Heart right ventricle (tissue), 16 donors: ENCODE data around the gene SEC14L2. TPM values are rescaled to one million over a fixed set of nuclear protein-coding genes. Genes with fewer than 3 reads are reported as not detected.

Source experiments
- ATAC-seq, 8 donors: fragments of 200-7000 bp; cut with Tn5 transposase; one replicate each; pipeline ENCODE4 v1.9.1; 2020; ENCODE audit warnings: mild to moderate bottlenecking in 8 of 8, moderate library complexity in 8 of 8, moderate number of reproducible peaks in 1 of 8
- DNase-seq, 2 donors: peaks; one replicate each; pipeline ENCODE4 v3.0.0-alpha.2; 2020
- H3K27ac ChIP-seq, 10 donors: fragments of 200-600 bp; sonication (generic) in 2 of 10; one replicate each; pipeline versions ENCODE4 v1.5.0 to v1.8.0; 2020 to 2022; ENCODE audit warnings: mild to moderate bottlenecking in 3 of 10
- H3K27me3 ChIP-seq, 7 donors: fragments of 200-600 bp; one replicate each; pipeline ENCODE4 v1.8.0; 2021 to 2022; ENCODE audit warnings: mild to moderate bottlenecking in 2 of 7
- H3K36me3 ChIP-seq, 9 donors: fragments of 200-600 bp; sonication (generic) in 1 of 9; one replicate each; pipeline versions ENCODE4 v1.5.0 to v1.8.0; 2020 to 2022; ENCODE audit warnings: mild to moderate bottlenecking in 2 of 9
- H3K4me1 ChIP-seq, 9 donors: fragments of 200-600 bp; sonication (generic) in 1 of 9; one replicate each; pipeline versions ENCODE4 v1.5.0 to v1.8.0; 2020 to 2022; ENCODE audit warnings: mild to moderate bottlenecking in 4 of 9
- H3K4me3 ChIP-seq, 10 donors: fragments of 200-600 bp; sonication (generic) in 2 of 10; one replicate each; pipeline versions ENCODE4 v1.5.0 to v1.8.0; 2020 to 2022; ENCODE audit warnings: mild to moderate bottlenecking in 7 of 10, moderate library complexity in 2 of 10
- H3K9me3 ChIP-seq, 11 donors: fragments of 200-600 bp in 10 of 11; sonication (generic) in 2 of 11; one replicate each; pipeline versions ENCODE4 v1.5.0 to v1.8.0; 2013 to 2022; ENCODE audit warnings: mild to moderate bottlenecking in 2 of 11, control low read depth in 1 of 11, moderate library complexity in 1 of 11
- WGBS, 2 donors: extraction: QIAGEN DNeasy Blood & Tissue Kit; methylation state at CpG; one replicate each; pipeline ENCODE4 v1.1.7; 2013; ENCODE audit warnings: inconsistent platforms in 1 of 2; 5-methylcytosine and 5-hydroxymethylcytosine counted together
- intact Hi-C, 10 donors: fragments of 100-400 bp; cut with DNase I; formaldehyde crosslinking; loops; one replicate each; pipeline versions ENCODE4 v1.11.1 to v1.14.2; 2022
- polyA plus RNA-seq, 2 donors: library from polyadenylated mRNA; stranded (reverse); fragments of 200-250 nt; gene quantifications; one replicate each; pipeline ENCODE4 v1.2.3, GENCODE V29; 2013
- total RNA-seq, 10 donors: library from RNA; stranded (reverse); fragmentation: NEBNext Ultra II Directional in 3 of 10; extraction: Animal tissue kit (Norgen Biotek cat#: 25700) in 3 of 10; gene quantifications; one replicate each; pipeline versions ENCODE4 v1.2.1 to v1.2.4, GENCODE V29; 2021 to 2023
- TF ChIP-seq, protein P1 (sequence below), 9 donors: fragments of 200-600 bp; sonication (generic) in 2 of 9; IDR thresholded peaks; one replicate each; pipeline versions ENCODE4 v1.5.0 to v1.8.0; 2021 to 2022; ENCODE audit warnings: antibody characterized with exemption in 9 of 9, mild to moderate bottlenecking in 5 of 9, moderate library complexity in 1 of 9
- donor health status: Arrhythmogenic right ventricular cardiomyopathy.
- donor health status: ischemic (EF 13 %, LVEDD 7.1; RV severe dilation, severe dysfunction).
- donor health status: healthy with polysubstance abuse.
- donor health status: DM: no; HTN: yes; CAD: no.
- donor health status: DM: no; HTN: no; CAD: no.
- donor health status: ischemic (EF 25% LVEDD 6.9; RV normal size, moderate dysfunction).
- donor health status: ischemic (EF 25% LVEDD 5.7; RV mildly dilated, moderate dysfunction).
- donor health status: healthy.
- donor health status: DM: yes; HTN: yes; CAD: no.
- donor health status: Ischemic cardiomyopathy.
- donor health status: ischemic (EF 35%, LVEDD 5.7; RV mildly dilated, moderate dysfunction).
- donor health status: nonischemic (EF 11% LVEDD 7.7; RV severe dilation, severe dysfunction).
- donor health status: DM: yes; HTN: yes; CAD: no.
- donor health status: PGD.
- donor health status: ischemic (EF 29% LVEDD 5.4; RV normal size, mild dysfunction).
- donor health status: nonischemic (EF 23%, LVEDD 6.1; RV moderate dilation, normal function).

Gene SEC14L2
- total and polyA plus RNA-seq, 12 donors = 0.21 to 7.6 (median 0.87) TPM

- Histone ChIP-seq H3K9me3 (no peaks in the 10 kb centered on the region), H3K4me3 (no peak overlapping the region), H3K36me3 (peaks cover 0 to 5% (median 0%) of the 10 kb centered on the region in 9 donors), H3K27me3 (no peaks in the 10 kb centered on the region), H3K27ac (no peak overlapping the region), H3K4me1 (no peaks in the 10 kb centered on the region)
- intact Hi-C loops = no loop called here
- DNase-seq = no peak
- WGBS, 2 donors = 95 to 96% methylated on average over 18 of the region's 18 CpGs
- no peak for ATAC-seq
- TF ChIP-seq, protein P1, sequence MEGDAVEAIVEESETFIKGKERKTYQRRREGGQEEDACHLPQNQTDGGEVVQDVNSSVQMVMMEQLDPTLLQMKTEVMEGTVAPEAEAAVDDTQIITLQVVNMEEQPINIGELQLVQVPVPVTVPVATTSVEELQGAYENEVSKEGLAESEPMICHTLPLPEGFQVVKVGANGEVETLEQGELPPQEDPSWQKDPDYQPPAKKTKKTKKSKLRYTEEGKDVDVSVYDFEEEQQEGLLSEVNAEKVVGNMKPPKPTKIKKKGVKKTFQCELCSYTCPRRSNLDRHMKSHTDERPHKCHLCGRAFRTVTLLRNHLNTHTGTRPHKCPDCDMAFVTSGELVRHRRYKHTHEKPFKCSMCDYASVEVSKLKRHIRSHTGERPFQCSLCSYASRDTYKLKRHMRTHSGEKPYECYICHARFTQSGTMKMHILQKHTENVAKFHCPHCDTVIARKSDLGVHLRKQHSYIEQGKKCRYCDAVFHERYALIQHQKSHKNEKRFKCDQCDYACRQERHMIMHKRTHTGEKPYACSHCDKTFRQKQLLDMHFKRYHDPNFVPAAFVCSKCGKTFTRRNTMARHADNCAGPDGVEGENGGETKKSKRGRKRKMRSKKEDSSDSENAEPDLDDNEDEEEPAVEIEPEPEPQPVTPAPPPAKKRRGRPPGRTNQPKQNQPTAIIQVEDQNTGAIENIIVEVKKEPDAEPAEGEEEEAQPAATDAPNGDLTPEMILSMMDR (IDR thresholded peaks at IDR 0.05) = no peak
Measured at GRCh38 chr22:30365891-30366290, 30.9 kb upstream of the SEC14L2 start.

- intact Hi-C loops = no loop called here
- H3K36me3 ChIP-seq = peaks cover 0 to 5% (median 0%) of the 10 kb centered on the region in 9 donors
- WGBS, 2 donors = 95 to 96% methylated on average over 9 of the region's 9 CpGs
- peaks cover 0 to 11% (median 0%) of the 10 kb centered on the region in 9 donors for H3K4me1 ChIP-seq
- ATAC-seq (no peak), DNase-seq (no peak)
- H3K9me3 ChIP-seq = no peaks in the 10 kb centered on the region
- no peaks in the 10 kb centered on the region for H3K27me3 ChIP-seq
- H3K27ac ChIP-seq = no peak overlapping the region
- H3K4me3 ChIP-seq = no peak overlapping the region
- TF ChIP-seq, protein P1 (IDR thresholded peaks at IDR 0.05) = no peak
Measured at GRCh38 chr22:30368420-30368819, 28.4 kb upstream of the SEC14L2 start.

GRCh38 chr22:30370641-30371230, 26.1 kb upstream of the SEC14L2 start:
- H3K4me1 ChIP-seq = peaks cover 0 to 11% (median 0%) of the 10 kb centered on the region in 9 donors
- intact Hi-C loops = no loop called here
- WGBS, 2 donors = 71 to 73% methylated on average over 19 of the region's 19 CpGs
- no peaks in the 10 kb centered on the region for H3K27me3 ChIP-seq
- H3K36me3 ChIP-seq = peaks cover 0 to 5% (median 0%) of the 10 kb centered on the region in 9 donors
- no peak for ATAC-seq
- DNase-seq = no peak
- H3K4me3 ChIP-seq = no peak overlapping the region
- H3K9me3 ChIP-seq = no peaks in the 10 kb centered on the region
- H3K27ac ChIP-seq = no peak overlapping the region
- TF ChIP-seq, protein P1 (IDR thresholded peaks at IDR 0.05) = no peak

DNA sequence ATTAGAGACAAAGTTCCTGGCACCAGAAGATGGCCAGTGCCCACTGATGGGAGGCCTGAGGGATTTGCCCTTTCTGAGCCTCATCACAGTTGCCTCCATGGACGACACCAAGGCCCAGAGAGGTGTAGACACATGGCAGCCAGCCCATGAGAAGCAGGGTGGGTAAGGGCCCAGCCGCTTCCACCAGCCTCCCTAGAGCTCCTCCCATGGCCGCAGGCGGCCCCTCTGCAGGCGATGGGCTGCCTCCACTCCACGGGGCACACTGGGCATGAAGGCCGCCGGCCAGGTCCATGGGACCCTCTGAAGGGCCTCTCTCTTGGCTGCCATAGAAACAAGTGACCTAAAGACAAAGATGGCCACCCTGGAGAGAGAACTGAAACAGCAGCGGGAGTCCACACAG, 25.5 kb upstream of the SEC14L2 start:
- Histone ChIP-seq H3K4me1 (peaks cover 0 to 11% (median 0%) of the 10 kb centered on the region in 9 donors), H3K9me3 (no peaks in the 10 kb centered on the region), H3K4me3 (no peak overlapping the region), H3K27me3 (no peaks in the 10 kb centered on the region), H3K36me3 (no peaks in the 10 kb centered on the region), H3K27ac (no peak overlapping the region)
- 92 to 95% methylated on average over 9 of the region's 9 CpGs for WGBS, 2 donors
- ATAC-seq (no peak), DNase-seq (no peak)
- intact Hi-C loops = no loop called here
- TF ChIP-seq, protein P1 (IDR thresholded peaks at IDR 0.05) = no peak
